Esophagus (tissue), 2 donors: ENCODE measurements around the gene PRCP. TPM values are rescaled to one million over a fixed set of nuclear protein-coding genes. Genes with fewer than 3 reads are reported as not detected.

Experiments
- H3K27ac ChIP-seq, 2 donors: one replicate each; pipeline ENCODE4 v1.5.1; 2013; ENCODE audit warnings: low read depth in 2 of 2, mild to moderate bottlenecking in 2 of 2, inconsistent platforms in 1 of 2, low read length in 1 of 2, moderate library complexity in 1 of 2
- H3K27me3 ChIP-seq, 2 donors: one replicate each; pipeline ENCODE4 v1.6.1; 2013; ENCODE audit warnings: low read length in 2 of 2, control low read depth in 1 of 2, mild to moderate bottlenecking in 1 of 2; ENCODE audit not compliant: insufficient read depth in 2 of 2, control insufficient read depth in 1 of 2
- H3K36me3 ChIP-seq, 2 donors: one replicate each; pipeline ENCODE4 v1.6.1; 2013; ENCODE audit warnings: low read length in 1 of 2; ENCODE audit not compliant: control insufficient read depth in 2 of 2, insufficient read depth in 2 of 2
- H3K4me1 ChIP-seq, 2 donors: one replicate each; pipeline ENCODE4 v1.6.1; 2013; ENCODE audit warnings: low read length in 1 of 2; ENCODE audit not compliant: control insufficient read depth in 2 of 2, insufficient read depth in 2 of 2
- H3K4me3 ChIP-seq, 2 donors: one replicate each; pipeline ENCODE4 v1.5.1; 2013; ENCODE audit warnings: low read length in 2 of 2, mild to moderate bottlenecking in 2 of 2, low read depth in 1 of 2, moderate library complexity in 1 of 2
- H3K9me3 ChIP-seq, 2 donors: one replicate each; pipeline ENCODE4 v1.6.1; 2013; ENCODE audit warnings: mild to moderate bottlenecking in 2 of 2, low read depth in 1 of 2, low read length in 1 of 2, moderate library complexity in 1 of 2; ENCODE audit not compliant: control insufficient read depth in 2 of 2, insufficient read depth in 1 of 2
- WGBS, 2 donors: extraction: QIAGEN DNeasy Blood & Tissue Kit; methylation state at CpG; one replicate each; pipeline ENCODE4 v1.1.7; 2013; 5-methylcytosine and 5-hydroxymethylcytosine counted together
- polyA plus RNA-seq, 2 donors: library from polyadenylated mRNA; stranded (reverse); fragments of 200-250 nt; gene quantifications; one replicate each; pipeline ENCODE4 v1.2.3, GENCODE V29; 2013
- donor health status: healthy with polysubstance abuse.
- donor health status: Bipolar disorder and iron deficiency.

The PRCP gene
- polyA plus RNA-seq, 2 donors = 22.1 to 38.3 TPM

DNA sequence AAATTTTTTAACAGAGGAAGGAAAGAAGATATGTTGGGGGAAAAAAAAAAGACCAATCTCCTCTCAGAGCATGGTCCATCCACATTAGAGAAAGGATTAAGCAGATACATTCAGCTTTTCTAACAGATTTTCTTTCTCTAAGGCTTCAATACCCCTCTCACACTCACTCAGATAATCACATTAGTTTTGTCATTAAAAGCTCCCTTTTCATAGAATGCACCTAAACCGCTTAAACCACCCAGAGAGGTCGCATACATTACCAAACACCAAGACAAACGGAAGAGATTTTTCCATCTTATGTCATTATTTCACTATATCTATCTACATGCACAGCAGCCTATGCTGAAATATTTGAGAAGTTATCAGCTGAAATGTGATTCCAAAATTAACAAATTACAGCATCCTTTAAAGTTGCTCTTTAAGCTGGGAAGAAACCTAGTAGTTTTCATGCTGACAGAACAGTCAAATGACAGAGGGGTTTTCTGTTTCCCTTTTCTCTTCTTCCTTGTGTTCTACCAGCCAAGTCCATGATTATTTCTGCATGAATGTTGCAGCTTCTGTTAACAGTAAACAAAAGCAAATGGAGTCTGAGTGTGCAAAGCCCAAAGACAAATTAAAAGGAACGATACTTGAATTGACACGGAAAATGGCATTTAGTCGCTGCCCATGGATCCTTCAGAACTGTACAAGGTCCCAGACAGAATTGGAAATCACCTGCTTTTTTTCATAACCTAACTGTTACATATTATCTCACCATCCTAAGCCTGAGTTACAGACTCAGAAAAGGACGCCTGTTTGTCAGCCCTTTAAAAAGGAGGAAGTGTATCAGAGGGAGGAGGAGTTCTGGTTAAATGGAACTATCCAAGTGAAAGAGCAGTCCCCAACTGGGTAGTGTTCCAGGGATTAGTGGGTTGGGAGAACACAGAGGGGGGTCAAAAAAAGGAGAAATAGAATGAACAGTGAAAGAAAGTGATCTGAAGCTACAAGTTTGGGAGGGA, 54.6 kb downstream of the PRCP start:
- Histone ChIP-seq H3K9me3 (no peaks in the 10 kb centered on the region), H3K36me3 (peaks cover 2 to 8% of the 10 kb centered on the region in 2 donors), H3K27ac (no peak overlapping the region), H3K4me1 (no peaks in the 10 kb centered on the region), H3K4me3 (no peak overlapping the region), H3K27me3 (no peaks in the 10 kb centered on the region)
- WGBS, 2 donors = 82 to 84% methylated on average over 7 of the region's 7 CpGs

- no peaks in the 10 kb centered on the region for H3K4me1 ChIP-seq
- H3K4me3 ChIP-seq = no peak overlapping the region
- no peaks in the 10 kb centered on the region for H3K27me3 ChIP-seq
- WGBS, 2 donors = 78 to 86% methylated on average over 6 of the region's 6 CpGs
- no peak overlapping the region for H3K27ac ChIP-seq
- H3K36me3 ChIP-seq = peaks cover 2 to 8% of the 10 kb centered on the region in 2 donors
- no peaks in the 10 kb centered on the region for H3K9me3 ChIP-seq
These were observed 57.0 kb downstream of the PRCP start for GRCh38 chr11:82843057-82843795.

- 79 to 95% methylated on average over 2 of the region's 2 CpGs for WGBS, 2 donors
- no peak overlapping the region for H3K4me3 ChIP-seq
- H3K9me3 ChIP-seq = no peaks in the 10 kb centered on the region
- no peak overlapping the region for H3K27ac ChIP-seq
- H3K36me3 ChIP-seq = peaks cover 2 to 8% of the 10 kb centered on the region in 2 donors
- H3K4me1 ChIP-seq = no peaks in the 10 kb centered on the region
- H3K27me3 ChIP-seq = no peaks in the 10 kb centered on the region
These were observed 58.2 kb downstream of the PRCP start for GRCh38 chr11:82842019-82842418.

DNA sequence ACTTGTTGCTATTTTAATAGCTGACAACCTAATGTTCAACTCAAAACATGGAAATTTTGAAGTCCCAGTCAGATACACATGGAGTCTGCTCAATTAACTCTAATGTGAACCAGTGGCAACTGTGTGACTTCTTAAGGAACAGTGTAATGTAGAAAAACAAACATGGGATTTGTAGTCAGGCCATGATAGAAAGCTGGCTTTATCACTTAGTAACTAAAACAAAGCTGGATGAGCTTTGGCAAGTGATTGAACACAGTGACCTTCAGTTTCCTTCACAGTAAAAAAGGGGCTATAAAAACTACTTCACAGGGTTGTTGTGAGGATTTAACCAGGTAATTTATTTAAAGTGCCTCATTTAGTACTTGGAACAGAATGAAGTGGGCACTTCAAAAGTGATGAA, 62.6 kb downstream of the PRCP start:
- H3K4me3 ChIP-seq = no peak overlapping the region
- H3K9me3 ChIP-seq = no peaks in the 10 kb centered on the region
- no peaks in the 10 kb centered on the region for H3K4me1 ChIP-seq
- no peaks in the 10 kb centered on the region for H3K27me3 ChIP-seq
- no peak overlapping the region for H3K27ac ChIP-seq
- H3K36me3 ChIP-seq = peaks cover 0 to 11% of the 10 kb centered on the region in 2 donors

- peaks cover 0 to 2% of the 10 kb centered on the region in 2 donors for H3K36me3 ChIP-seq
These were observed 67.2 kb downstream of the PRCP start for GRCh38 chr11:82832983-82833382.

GRCh38 chr11:82831364-82831763, 68.9 kb downstream of the PRCP start:
- Histone ChIP-seq H3K36me3 (peaks cover 0 to 2% of the 10 kb centered on the region in 2 donors), H3K27me3 (no peaks in the 10 kb centered on the region), H3K4me1 (no peaks in the 10 kb centered on the region), H3K27ac (no peak overlapping the region), H3K9me3 (no peaks in the 10 kb centered on the region), H3K4me3 (no peak overlapping the region)
- WGBS, 2 donors = 68 to 71% methylated on average over 3 of the region's 3 CpGs

More at GRCh38 chr11:82832983-82833382, 67.2 kb downstream of the PRCP start:
- Histone ChIP-seq H3K4me3 (no peak overlapping the region), H3K27ac (no peak overlapping the region), H3K4me1 (no peaks in the 10 kb centered on the region), H3K9me3 (no peaks in the 10 kb centered on the region), H3K27me3 (no peaks in the 10 kb centered on the region)
- WGBS, 2 donors = 92% methylated on average over 4 of the region's 4 CpGs

DNA sequence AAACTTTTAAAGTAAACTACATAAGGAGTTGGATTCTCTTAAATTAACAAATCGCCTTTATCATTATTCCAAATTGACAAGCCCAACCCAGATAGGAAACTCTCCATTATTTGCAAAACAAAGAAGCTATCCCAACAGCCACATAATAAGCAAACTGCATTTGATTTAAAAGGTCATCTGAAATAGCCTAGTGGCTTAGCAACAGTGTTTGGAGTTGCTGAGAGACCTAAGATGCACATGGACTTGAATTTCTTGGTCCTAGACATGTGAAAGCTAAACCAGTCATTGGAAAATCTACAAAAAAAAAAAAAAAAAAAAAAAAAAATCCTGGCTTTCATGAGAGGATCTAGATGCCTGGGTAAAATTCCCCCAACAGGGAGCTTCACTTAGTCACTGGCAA, 69.5 kb downstream of the PRCP start:
- Histone ChIP-seq H3K9me3 (no peaks in the 10 kb centered on the region), H3K27me3 (no peaks in the 10 kb centered on the region), H3K4me1 (no peaks in the 10 kb centered on the region), H3K4me3 (no peak overlapping the region), H3K27ac (no peak overlapping the region), H3K36me3 (peaks cover 0 to 2% of the 10 kb centered on the region in 2 donors)
- WGBS, 2 donors = 80 to 98% methylated on average over 1 of the region's 1 CpG

DNA sequence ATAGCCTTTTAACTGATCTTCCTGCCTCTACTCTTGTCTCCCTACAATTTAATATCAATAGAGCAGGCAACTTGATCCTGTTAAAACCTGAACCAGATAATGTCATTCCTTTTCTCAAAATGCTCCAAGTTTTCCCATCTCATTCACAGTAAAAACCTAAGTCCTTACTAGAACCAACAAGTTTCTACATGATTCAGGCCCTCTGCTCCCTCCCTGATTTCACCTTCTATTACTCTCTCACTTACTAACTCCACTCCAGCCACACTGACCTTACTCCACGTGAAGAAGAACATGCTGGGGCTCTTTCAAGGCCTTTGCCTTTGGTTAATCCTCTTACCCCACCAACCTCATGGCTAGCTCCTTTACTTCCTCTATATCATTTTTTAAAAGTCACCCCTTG, 71.1 kb downstream of the PRCP start:
- WGBS, 2 donors = 68% methylated on average over 1 of the region's 1 CpG
- Histone ChIP-seq H3K4me3 (no peak overlapping the region), H3K27me3 (no peaks in the 10 kb centered on the region), H3K4me1 (no peaks in the 10 kb centered on the region), H3K9me3 (no peaks in the 10 kb centered on the region), H3K27ac (no peak overlapping the region), H3K36me3 (peaks cover 0 to 3% of the 10 kb centered on the region in 2 donors)

GRCh38 chr11:82828472-82828871, 71.8 kb downstream of the PRCP start:
- no peaks in the 10 kb centered on the region for H3K4me1 ChIP-seq
- H3K27me3 ChIP-seq = no peaks in the 10 kb centered on the region
- no peaks in the 10 kb centered on the region for H3K9me3 ChIP-seq
- peaks cover 0 to 3% of the 10 kb centered on the region in 2 donors for H3K36me3 ChIP-seq
- 94 to 99% methylated on average over 1 of the region's 1 CpG for WGBS, 2 donors
- no peak overlapping the region for H3K4me3 ChIP-seq
- no peak overlapping the region for H3K27ac ChIP-seq
